Spinal cord (tissue), 10 donors: ENCODE results near the gene GTF2IRD1. TPM values are rescaled to one million over a fixed set of nuclear protein-coding genes. Genes with fewer than 3 reads are reported as not detected.
A peak's percentile ranks its signal among the peaks of the same experiment; 100 is the strongest.

Source experiments
- DNase-seq, 6 donors: peaks; one replicate each; pipeline versions ENCODE4 v3.0.0 to v3.0.0-alpha.2; 2013 to 2015; ENCODE audit warnings: low spot score in 6 of 6, low read depth in 4 of 6
- H3K27ac ChIP-seq: one replicate; pipeline ENCODE4 v1.5.1; 2013; ENCODE audit warnings: low read depth, low read length, control low read depth
- H3K27me3 ChIP-seq: one replicate; pipeline ENCODE4 v1.6.1; 2013; ENCODE audit warnings: low read length; ENCODE audit not compliant: control insufficient read depth, insufficient read depth
- H3K36me3 ChIP-seq: one replicate; pipeline ENCODE4 v1.6.1; 2013; ENCODE audit warnings: low read length; ENCODE audit not compliant: control insufficient read depth, insufficient read depth
- H3K4me1 ChIP-seq: one replicate; pipeline ENCODE4 v1.6.1; 2013; ENCODE audit warnings: low read length; ENCODE audit not compliant: control insufficient read depth, insufficient read depth
- H3K4me3 ChIP-seq: one replicate; pipeline ENCODE4 v1.5.1; 2013; ENCODE audit warnings: low read depth, low read length, control low read depth
- H3K9me3 ChIP-seq: one replicate; pipeline ENCODE4 v1.6.1; 2013; ENCODE audit warnings: low read length; ENCODE audit not compliant: control insufficient read depth, insufficient read depth
- WGBS: methylation state at CpG from one replicate; pipeline ENCODE4 v1.1.5; 2013; ENCODE audit warnings: missing lambda C conversion rate; ENCODE audit not compliant: insufficient coverage; 5-methylcytosine and 5-hydroxymethylcytosine counted together
- polyA plus RNA-seq, 2 donors: library from polyadenylated mRNA; unstranded; fragments of 120-200 nt; gene quantifications; one replicate each; pipeline ENCODE4 v1.2.1, GENCODE V29; 2013; ENCODE audit not compliant: insufficient read length in 2 of 2
- total RNA-seq, 2 donors: library from RNA; depleted of rRNA in 1 of 2; stranded (reverse); fragments of 120-200 nt in 1 of 2; fragments of >200 nt in 1 of 2; gene quantifications; one replicate each; pipeline versions ENCODE4 v1.2.3 to v1.2.4, GENCODE V29; 2013 to 2014
- donor health status: healthy.

Gene GTF2IRD1
- total and polyA plus RNA-seq, 4 donors: 10.0 to 33.5 (median 19.3) TPM

- H3K4me1 ChIP-seq: peaks cover 21% of the 10 kb centered on the region
- 72% methylated on average over 4 of the region's 5 CpGs for WGBS
- H3K4me3 ChIP-seq: no peak overlapping the region
- DNase-seq: no peak
- peaks cover 48% of the 10 kb centered on the region for H3K36me3 ChIP-seq
- no peak overlapping the region for H3K27ac ChIP-seq
- no peaks in the 10 kb centered on the region for H3K9me3 ChIP-seq
- H3K27me3 ChIP-seq: no peaks in the 10 kb centered on the region
These were observed 115.0 kb downstream of the GTF2IRD1 start for GRCh38 chr7:74568658-74569057.

- no peaks in the 10 kb centered on the region for H3K9me3 ChIP-seq
- H3K27me3 ChIP-seq: no peaks in the 10 kb centered on the region
- no peak overlapping the region for H3K27ac ChIP-seq
- no peak overlapping the region for H3K4me3 ChIP-seq
- H3K36me3 ChIP-seq: peaks cover 41% of the 10 kb centered on the region
- peaks cover 21% of the 10 kb centered on the region for H3K4me1 ChIP-seq
- DNase-seq: peak in 2 of 6 donors; percentile 58 to 61
- WGBS: 84% methylated on average over 12 of the region's 14 CpGs
These were observed 115.9 kb downstream of the GTF2IRD1 start for GRCh38 chr7:74569501-74570075.

- no peak for DNase-seq
- no peak overlapping the region for H3K27ac ChIP-seq
- no peaks in the 10 kb centered on the region for H3K9me3 ChIP-seq
- H3K36me3 ChIP-seq: peaks cover 33% of the 10 kb centered on the region
- 94% methylated on average over 9 of the region's 13 CpGs for WGBS
- H3K27me3 ChIP-seq: no peaks in the 10 kb centered on the region
- H3K4me1 ChIP-seq: peaks cover 21% of the 10 kb centered on the region
- H3K4me3 ChIP-seq: no peak overlapping the region
These were observed 116.9 kb downstream of the GTF2IRD1 start for GRCh38 chr7:74570533-74571156.

- Histone ChIP-seq H3K4me3 (no peak overlapping the region), H3K27me3 (no peaks in the 10 kb centered on the region), H3K36me3 (peaks cover 32% of the 10 kb centered on the region), H3K9me3 (no peaks in the 10 kb centered on the region), H3K4me1 (peaks cover 21% of the 10 kb centered on the region), H3K27ac (no peak overlapping the region)
- DNase-seq: peak in 2 of 6 donors; percentile 59 to 80
- 45% methylated on average over 2 of the region's 10 CpGs for WGBS
These were observed 118.7 kb downstream of the GTF2IRD1 start for GRCh38 chr7:74572301-74572979.

GRCh38 chr7:74573512-74573911 is 119.8 kb downstream of the GTF2IRD1 start:
- Histone ChIP-seq H3K27me3 (no peaks in the 10 kb centered on the region), H3K4me1 (peaks cover 21% of the 10 kb centered on the region), H3K27ac (no peak overlapping the region), H3K36me3 (peaks cover 35% of the 10 kb centered on the region), H3K4me3 (no peak overlapping the region), H3K9me3 (no peaks in the 10 kb centered on the region)
- no peak for DNase-seq
- WGBS: 81% methylated on average over 8 of the region's 8 CpGs

GRCh38 chr7:74575083-74575784 is 121.5 kb downstream of the GTF2IRD1 start:
- Histone ChIP-seq H3K27ac (no peak overlapping the region), H3K4me1 (peaks cover 14% of the 10 kb centered on the region), H3K36me3 (peaks cover 32% of the 10 kb centered on the region), H3K27me3 (no peaks in the 10 kb centered on the region), H3K9me3 (no peaks in the 10 kb centered on the region), H3K4me3 (no peak overlapping the region)
- WGBS: 97% methylated on average over 10 of the region's 11 CpGs
- no peak for DNase-seq

GRCh38 chr7:74575811-74576210 is 122.1 kb downstream of the GTF2IRD1 start:
- Histone ChIP-seq H3K27me3 (no peaks in the 10 kb centered on the region), H3K27ac (no peak overlapping the region), H3K9me3 (no peaks in the 10 kb centered on the region), H3K36me3 (peaks cover 30% of the 10 kb centered on the region), H3K4me3 (no peak overlapping the region), H3K4me1 (peaks cover 19% of the 10 kb centered on the region)
- WGBS: 100% methylated on average over 4 of the region's 7 CpGs
- no peak for DNase-seq

- Histone ChIP-seq H3K27me3 (no peaks in the 10 kb centered on the region), H3K36me3 (peaks cover 43% of the 10 kb centered on the region), H3K4me1 (peaks cover 10% of the 10 kb centered on the region), H3K27ac (peak overlapping the region; percentile 25), H3K4me3 (no peak overlapping the region), H3K9me3 (no peaks in the 10 kb centered on the region)
- no peak for DNase-seq
- 54% methylated on average over 17 of the region's 22 CpGs for WGBS
These were observed 126.3 kb downstream of the GTF2IRD1 start for GRCh38 chr7:74579800-74580685.

- Histone ChIP-seq H3K27ac (no peak overlapping the region), H3K4me1 (peaks cover 20% of the 10 kb centered on the region), H3K27me3 (no peaks in the 10 kb centered on the region), H3K36me3 (peaks cover 44% of the 10 kb centered on the region), H3K9me3 (no peaks in the 10 kb centered on the region), H3K4me3 (no peak overlapping the region)
- WGBS: 88% methylated on average over 10 of the region's 12 CpGs
- DNase-seq: no peak
These were observed 128.3 kb downstream of the GTF2IRD1 start for GRCh38 chr7:74581916-74582440.
